ENCODE measurements around the gene KLF7. TPM values are rescaled to one million over a fixed set of nuclear protein-coding genes. Genes with fewer than 3 reads are reported as not detected.

The KLF7 gene
- total RNA-seq, 1 experiment from 2014 or later = 32.2 TPM

- no peak overlapping the region for H3K4me3 Mint-ChIP-seq
- H2BK120ac ChIP-seq (ENCODE audit: low read depth, low read length, poor library complexity, severe bottlenecking) = no peak overlapping the region
- H3K27me3 ChIP-seq (ENCODE audit: insufficient read depth, low read length) = no peaks in the 10 kb centered on the region
- no peak overlapping the region for H3K27ac ChIP-seq (ENCODE audit: insufficient read length, low read depth, low read length)
- H3K79me2 ChIP-seq (ENCODE audit: insufficient read depth, low read length) = no peaks in the 10 kb centered on the region
- 0 out of 7 replicates have a peak overlapping the region, but pooled peaks of 1 of the 3 experiments have one; percentile 19 for H3K27ac Mint-ChIP-seq
- H3K79me1 ChIP-seq (ENCODE audit: insufficient read depth, low read depth, low read length, poor library complexity, severe bottlenecking) = no peaks in the 10 kb centered on the region
- no peak overlapping the region for H3K4me2 ChIP-seq (ENCODE audit: insufficient read depth, insufficient read length, low read length)
- no peak overlapping the region for H3T11ph ChIP-seq (ENCODE audit: low read length)
- no peak overlapping the region for H2BK15ac ChIP-seq (ENCODE audit: low read depth, low read length)
- H3K4me1 Mint-ChIP-seq = peaks cover 4 to 5% of the 10 kb centered on the region in 2 experiments
- H3K9me3 ChIP-seq (ENCODE audit: control insufficient read depth, low read depth, low read length) = no peaks in the 10 kb centered on the region
- no peak overlapping the region for H2BK5ac ChIP-seq (ENCODE audit: insufficient read length, low read length)
- no peak overlapping the region for H3K9ac ChIP-seq (ENCODE audit: extremely low read depth, insufficient read length, low read length)
- no peak overlapping the region for H3K4ac ChIP-seq (ENCODE audit: low read depth, low read length)
- no peaks in the 10 kb centered on the region for H3K27me3 Mint-ChIP-seq (ENCODE audit: low read depth)
- no peak overlapping the region for H2AFZ ChIP-seq (ENCODE audit: low read length)
- H4K8ac ChIP-seq (replicated peaks; ENCODE audit: insufficient read length, low read depth, low read length) = no peak overlapping the region
- H2BK20ac ChIP-seq (ENCODE audit: low read depth, low read length, poor library complexity, severe bottlenecking) = no peak overlapping the region
- H3K9me3 Mint-ChIP-seq = no peaks in the 10 kb centered on the region
- no peaks in the 10 kb centered on the region for H4K20me1 ChIP-seq (ENCODE audit: control insufficient read depth, insufficient read depth, insufficient read length)
- no peaks in the 10 kb centered on the region for H3K4me1 ChIP-seq (ENCODE audit: insufficient read depth, low read length)
- no peak overlapping the region for H3K14ac ChIP-seq (ENCODE audit: insufficient read depth, low read length)
- no peaks in the 10 kb centered on the region for H3K23me2 ChIP-seq (ENCODE audit: insufficient read length, low read depth, low read length, poor library complexity, severe bottlenecking)
- no peak overlapping the region for H4K5ac ChIP-seq (ENCODE audit: insufficient read length, low read depth, low read length)
- TF ChIP-seq CTCF (conservative IDR thresholded peaks at IDR 0.05) = no peak
- no peak overlapping the region for H2AK5ac ChIP-seq (ENCODE audit: insufficient read length, low read length)
- DNase-seq = no peak
- no CpG with 5 or more reads among the region's 4 CpGs for WGBS (ENCODE audit: extremely low coverage, insufficient read length, low lambda C conversion rate)
- H3K18ac ChIP-seq (ENCODE audit: insufficient read length, low read depth, low read length) = no peak overlapping the region
- no peak overlapping the region for H3K56ac ChIP-seq (ENCODE audit: insufficient read length, low read depth, low read length)
- H2BK12ac ChIP-seq (ENCODE audit: insufficient read length, low read depth, low read length) = no peak overlapping the region
- no peak overlapping the region for H3K23ac ChIP-seq (ENCODE audit: insufficient read length, low read depth, low read length)
- no peak overlapping the region for H4K91ac ChIP-seq (ENCODE audit: insufficient read length, low read depth, low read length)
- H3K36me3 Mint-ChIP-seq (ENCODE audit: insufficient read depth in 1 of 3, low read depth in 3 of 3) = peaks cover 23 to 58% (median 36%) of the 10 kb centered on the region in 3 experiments
Measured at GRCh38 chr2:207082619-207083018, 83.1 kb downstream of the KLF7 start.
